CD4-positive, alpha-beta T cell treated with Interleukin-21 for 1 hour (primary cell): ENCODE results near the gene POU2AF3.
"Not testable (repeated sequence)": the region's sequence is repeated elsewhere in the genome, so short reads cannot be mapped to it uniquely, and the experiment has no call there.

Experiments used
- DNase-seq: peaks from one replicate; pipeline ENCODE4 v3.0.0-alpha.2; 2020

POU2AF3 gene

GRCh38 chr11:111301004-111301841 is 2.9 kb downstream of the POU2AF3 start:
- DNase-seq: no peak

GRCh38 chr11:111301842-111302118 is 3.4 kb downstream of the POU2AF3 start:
- no peak for DNase-seq

- no peak for DNase-seq
Measured at GRCh38 chr11:111302298-111302697, 4.0 kb downstream of the POU2AF3 start.

- DNase-seq: no peak
Measured at GRCh38 chr11:111303461-111303860, 5.1 kb downstream of the POU2AF3 start.

GRCh38 chr11:111305162-111305802 is 6.9 kb downstream of the POU2AF3 start:
- no peak for DNase-seq

- no peak for DNase-seq
Measured at GRCh38 chr11:111305876-111306275, 7.5 kb downstream of the POU2AF3 start.

- no peak for DNase-seq
Measured at GRCh38 chr11:111306321-111306720, 8.0 kb downstream of the POU2AF3 start.

- no peak for DNase-seq
Measured at GRCh38 chr11:111307472-111308108, 9.2 kb downstream of the POU2AF3 start.

- DNase-seq: no peak
Measured at GRCh38 chr11:111308140-111308539, 9.8 kb downstream of the POU2AF3 start.

- no peak for DNase-seq
Measured at GRCh38 chr11:111309215-111309915, 11.0 kb downstream of the POU2AF3 start.

GRCh38 chr11:111310088-111310487 is 11.7 kb downstream of the POU2AF3 start:
- DNase-seq: no peak

GRCh38 chr11:111310723-111311122 is 12.4 kb downstream of the POU2AF3 start:
- no peak for DNase-seq

- DNase-seq: no peak
Measured at GRCh38 chr11:111312076-111312475, 13.7 kb downstream of the POU2AF3 start.

GRCh38 chr11:111319296-111319695 is 20.9 kb downstream of the POU2AF3 start:
- DNase-seq: no peak

- DNase-seq: not testable (repeated sequence)
Measured at GRCh38 chr11:111320199-111320598, 21.9 kb downstream of the POU2AF3 start.

GRCh38 chr11:111320728-111321568 is 22.6 kb downstream of the POU2AF3 start:
- DNase-seq: no peak

GRCh38 chr11:111322534-111322933 is 24.2 kb downstream of the POU2AF3 start:
- no peak for DNase-seq

GRCh38 chr11:111324277-111324720 is 26.0 kb downstream of the POU2AF3 start:
- DNase-seq: no peak

- no peak for DNase-seq
Measured at GRCh38 chr11:111325259-111325658, 26.9 kb downstream of the POU2AF3 start.

GRCh38 chr11:111326824-111327223 is 28.5 kb downstream of the POU2AF3 start:
- DNase-seq: no peak

- no peak for DNase-seq
Measured at GRCh38 chr11:111327908-111328624, 29.7 kb downstream of the POU2AF3 start.
